Astrocyte (in vitro differentiated cells and primary cell): ENCODE measurements around the gene ZNF292.
"Not testable (repeated sequence)": the region's sequence is repeated elsewhere in the genome, so short reads cannot be mapped to it uniquely, and the experiment has no call there.

Source experiments
- EZH2 ChIP-seq: IDR thresholded peaks from 2 replicates; pipeline ENCODE4 v1.6.1; 2012; ENCODE audit warnings: mild to moderate bottlenecking, low read length, inconsistent platforms; ENCODE audit not compliant: insufficient read depth
- TF ChIP-seq, protein P1 (sequence below): IDR thresholded peaks from 2 replicates; pipeline ENCODE4 v1.5.1; 2011; ENCODE audit warnings: low read depth, mild to moderate bottlenecking, inconsistent platforms, low read length, moderate library complexity; ENCODE audit not compliant: insufficient read depth

DNA sequence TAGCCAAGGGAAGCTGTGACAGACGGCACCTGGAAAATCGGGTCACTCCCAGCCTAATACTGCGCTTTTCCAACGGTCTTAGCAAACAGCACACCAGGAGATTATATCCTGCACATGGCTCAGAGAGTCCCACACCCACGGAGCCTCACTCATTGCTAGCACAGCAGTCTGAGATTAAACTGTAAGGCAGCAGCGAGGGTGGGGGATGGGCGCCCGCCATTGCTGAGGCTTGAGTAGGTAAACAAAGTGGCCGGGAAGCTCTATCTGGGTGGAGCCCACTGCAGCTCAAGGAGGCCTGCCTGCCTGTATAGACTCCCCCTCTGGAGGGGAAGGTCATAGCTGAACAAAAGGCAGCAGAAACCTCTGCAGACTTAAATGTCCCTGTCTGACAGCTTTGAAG is 145.9 kb downstream of the ZNF292 start:
- TF ChIP-seq, protein P1, sequence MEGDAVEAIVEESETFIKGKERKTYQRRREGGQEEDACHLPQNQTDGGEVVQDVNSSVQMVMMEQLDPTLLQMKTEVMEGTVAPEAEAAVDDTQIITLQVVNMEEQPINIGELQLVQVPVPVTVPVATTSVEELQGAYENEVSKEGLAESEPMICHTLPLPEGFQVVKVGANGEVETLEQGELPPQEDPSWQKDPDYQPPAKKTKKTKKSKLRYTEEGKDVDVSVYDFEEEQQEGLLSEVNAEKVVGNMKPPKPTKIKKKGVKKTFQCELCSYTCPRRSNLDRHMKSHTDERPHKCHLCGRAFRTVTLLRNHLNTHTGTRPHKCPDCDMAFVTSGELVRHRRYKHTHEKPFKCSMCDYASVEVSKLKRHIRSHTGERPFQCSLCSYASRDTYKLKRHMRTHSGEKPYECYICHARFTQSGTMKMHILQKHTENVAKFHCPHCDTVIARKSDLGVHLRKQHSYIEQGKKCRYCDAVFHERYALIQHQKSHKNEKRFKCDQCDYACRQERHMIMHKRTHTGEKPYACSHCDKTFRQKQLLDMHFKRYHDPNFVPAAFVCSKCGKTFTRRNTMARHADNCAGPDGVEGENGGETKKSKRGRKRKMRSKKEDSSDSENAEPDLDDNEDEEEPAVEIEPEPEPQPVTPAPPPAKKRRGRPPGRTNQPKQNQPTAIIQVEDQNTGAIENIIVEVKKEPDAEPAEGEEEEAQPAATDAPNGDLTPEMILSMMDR: not testable (repeated sequence)
- TF ChIP-seq EZH2: not testable (repeated sequence)
